NCI-H774 (cell line): ENCODE results near the gene EPHA1.
"Not testable (repeated sequence)": the region's sequence is repeated elsewhere in the genome, so short reads cannot be mapped to it uniquely, and the experiment has no call there.

Experiments
- DNase-seq: peaks from one replicate; lab custom pipeline; 2025; lab: John Stamatoyannopoulos, UW

Gene EPHA1

GRCh38 chr7:143429770-143430698 lies 21.4 kb upstream of the EPHA1 start:
- no peak for DNase-seq

- no peak for DNase-seq
These were observed 18.0 kb upstream of the EPHA1 start for GRCh38 chr7:143426479-143427142.

- DNase-seq = not testable (repeated sequence)
These were observed 15.8 kb upstream of the EPHA1 start for GRCh38 chr7:143424476-143424875.

- DNase-seq = no peak
These were observed 13.4 kb upstream of the EPHA1 start for GRCh38 chr7:143422033-143422432.

- DNase-seq = not testable (repeated sequence)
These were observed 12.0 kb upstream of the EPHA1 start for GRCh38 chr7:143420624-143421023.

- DNase-seq = no peak
These were observed 11.2 kb upstream of the EPHA1 start for GRCh38 chr7:143419880-143420279.

GRCh38 chr7:143418681-143419458 lies 10.2 kb upstream of the EPHA1 start:
- DNase-seq = no peak

GRCh38 chr7:143417734-143418383 lies 9.2 kb upstream of the EPHA1 start:
- DNase-seq = no peak

GRCh38 chr7:143416565-143417149 lies 8.0 kb upstream of the EPHA1 start:
- peak; percentile 46 for DNase-seq

GRCh38 chr7:143415742-143416397 lies 7.2 kb upstream of the EPHA1 start:
- no peak for DNase-seq

GRCh38 chr7:143415209-143415608 lies 6.6 kb upstream of the EPHA1 start:
- not testable (repeated sequence) for DNase-seq

- no peak for DNase-seq
These were observed 4.5 kb upstream of the EPHA1 start for GRCh38 chr7:143413123-143413522.

- no peak for DNase-seq
These were observed 3.5 kb upstream of the EPHA1 start for GRCh38 chr7:143411976-143412708.

GRCh38 chr7:143410521-143411004 lies 1.9 kb upstream of the EPHA1 start:
- DNase-seq = no peak

GRCh38 chr7:143408252-143408685 lies 387 bp downstream of the EPHA1 start:
- DNase-seq = no peak

- no peak for DNase-seq
These were observed 1.1 kb downstream of the EPHA1 start for GRCh38 chr7:143407287-143408251.

GRCh38 chr7:143406002-143406357 lies 2.7 kb downstream of the EPHA1 start:
- no peak for DNase-seq

- no peak for DNase-seq
These were observed 3.3 kb downstream of the EPHA1 start for GRCh38 chr7:143405173-143406001.
